HG02885 (cell line): ENCODE measurements around the gene TLDC2.
"Not testable (repeated sequence)": the region's sequence is repeated elsewhere in the genome, so short reads cannot be mapped to it uniquely, and the experiment has no call there.

Experiments
- ATAC-seq: cut with Tn5 transposase; IDR thresholded peaks from one replicate; pipeline ENCODE4 v1.9.1; 2021; ENCODE audit warnings: mild to moderate bottlenecking; ENCODE audit not compliant: unreplicated experiment, poor library complexity

TLDC2 gene

GRCh38 chr20:36895036-36895435 is 19.1 kb downstream of the TLDC2 start:
- ATAC-seq: no peak

- no peak for ATAC-seq
These were observed 28.8 kb downstream of the TLDC2 start for GRCh38 chr20:36904690-36905089.

- not testable (repeated sequence) for ATAC-seq
These were observed 29.6 kb downstream of the TLDC2 start for GRCh38 chr20:36905566-36905965.

GRCh38 chr20:36906086-36906485 is 30.1 kb downstream of the TLDC2 start:
- ATAC-seq: not testable (repeated sequence)

GRCh38 chr20:36908603-36909002 is 32.7 kb downstream of the TLDC2 start:
- no peak for ATAC-seq

GRCh38 chr20:36916199-36916598 is 40.3 kb downstream of the TLDC2 start:
- ATAC-seq: no peak

- no peak for ATAC-seq
These were observed 41.3 kb downstream of the TLDC2 start for GRCh38 chr20:36917240-36917639.

- ATAC-seq: no peak
These were observed 42.0 kb downstream of the TLDC2 start for GRCh38 chr20:36917943-36918342.

- ATAC-seq: no peak
These were observed 43.9 kb downstream of the TLDC2 start for GRCh38 chr20:36919715-36920333.

GRCh38 chr20:36920334-36920730 is 44.4 kb downstream of the TLDC2 start:
- no peak for ATAC-seq

- ATAC-seq: no peak
These were observed 48.5 kb downstream of the TLDC2 start for GRCh38 chr20:36924167-36925045.

GRCh38 chr20:36925234-36925633 is 49.3 kb downstream of the TLDC2 start:
- no peak for ATAC-seq

GRCh38 chr20:36926653-36927200 is 50.8 kb downstream of the TLDC2 start:
- no peak for ATAC-seq

GRCh38 chr20:36927704-36928103 is 51.8 kb downstream of the TLDC2 start:
- no peak for ATAC-seq

GRCh38 chr20:36929290-36929689 is 53.4 kb downstream of the TLDC2 start:
- ATAC-seq: no peak

GRCh38 chr20:36929691-36930090 is 53.8 kb downstream of the TLDC2 start:
- ATAC-seq: no peak

- ATAC-seq: not testable (repeated sequence)
These were observed 56.1 kb downstream of the TLDC2 start for GRCh38 chr20:36932067-36932466.

GRCh38 chr20:36932476-36933426 is 56.8 kb downstream of the TLDC2 start:
- no peak for ATAC-seq

- ATAC-seq: not testable (repeated sequence)
These were observed 57.6 kb downstream of the TLDC2 start for GRCh38 chr20:36933571-36933970.

GRCh38 chr20:36936341-36936740 is 60.4 kb downstream of the TLDC2 start:
- no peak for ATAC-seq
